Activated T-helper 9 cell treated with anti-CD3 and anti-CD28 coated beads, Interleukin-2, amount 50 U/mL, for 16 hours (primary cell): ENCODE data around the gene DCLRE1C.
"Not testable (repeated sequence)": the region's sequence is repeated elsewhere in the genome, so short reads cannot be mapped to it uniquely, and the experiment has no call there.

Source experiments
- DNase-seq: peaks from one replicate; pipeline ENCODE4 v3.0.0-alpha.2; 2020; ENCODE audit warnings: low read depth

The DCLRE1C gene

DNA sequence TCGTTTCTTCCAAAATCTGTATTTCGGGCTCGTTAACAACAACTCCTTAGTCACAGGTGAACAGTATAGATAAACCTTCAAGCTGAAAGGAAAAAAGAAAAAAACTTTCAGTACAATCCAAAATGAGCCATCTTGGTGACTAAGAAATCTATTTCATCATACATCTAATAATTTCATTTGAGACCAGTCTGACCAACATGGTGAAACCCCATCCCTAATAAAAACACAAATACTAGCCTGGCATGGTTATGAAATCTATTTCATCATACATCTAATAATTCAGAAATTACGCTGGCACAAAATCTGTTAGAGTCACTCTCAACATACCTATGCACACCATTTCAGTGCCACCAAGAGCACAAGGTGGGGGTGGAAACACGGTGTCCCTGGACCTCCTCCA lies 8.8 kb downstream of the DCLRE1C start:
- DNase-seq = no peak

DNA sequence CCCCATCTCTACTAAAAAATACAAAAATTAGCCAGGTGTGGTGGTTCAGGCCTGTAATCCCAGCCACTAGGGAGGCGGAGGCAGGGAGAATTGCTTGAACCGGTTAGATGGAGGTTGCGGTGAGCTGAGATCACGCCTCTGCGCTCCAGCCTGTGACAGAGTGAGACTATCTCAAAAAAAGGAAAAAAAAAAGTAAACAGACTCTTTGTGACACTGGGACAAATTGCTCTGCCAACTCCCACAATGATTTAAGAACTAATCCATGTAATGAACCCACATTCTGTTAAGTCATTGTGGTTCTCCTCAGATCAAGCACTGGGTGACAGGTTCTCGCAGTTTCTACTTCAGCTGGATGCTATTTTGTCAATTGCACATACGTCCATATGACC lies 11.0 kb downstream of the DCLRE1C start:
- DNase-seq = not testable (repeated sequence)

DNA sequence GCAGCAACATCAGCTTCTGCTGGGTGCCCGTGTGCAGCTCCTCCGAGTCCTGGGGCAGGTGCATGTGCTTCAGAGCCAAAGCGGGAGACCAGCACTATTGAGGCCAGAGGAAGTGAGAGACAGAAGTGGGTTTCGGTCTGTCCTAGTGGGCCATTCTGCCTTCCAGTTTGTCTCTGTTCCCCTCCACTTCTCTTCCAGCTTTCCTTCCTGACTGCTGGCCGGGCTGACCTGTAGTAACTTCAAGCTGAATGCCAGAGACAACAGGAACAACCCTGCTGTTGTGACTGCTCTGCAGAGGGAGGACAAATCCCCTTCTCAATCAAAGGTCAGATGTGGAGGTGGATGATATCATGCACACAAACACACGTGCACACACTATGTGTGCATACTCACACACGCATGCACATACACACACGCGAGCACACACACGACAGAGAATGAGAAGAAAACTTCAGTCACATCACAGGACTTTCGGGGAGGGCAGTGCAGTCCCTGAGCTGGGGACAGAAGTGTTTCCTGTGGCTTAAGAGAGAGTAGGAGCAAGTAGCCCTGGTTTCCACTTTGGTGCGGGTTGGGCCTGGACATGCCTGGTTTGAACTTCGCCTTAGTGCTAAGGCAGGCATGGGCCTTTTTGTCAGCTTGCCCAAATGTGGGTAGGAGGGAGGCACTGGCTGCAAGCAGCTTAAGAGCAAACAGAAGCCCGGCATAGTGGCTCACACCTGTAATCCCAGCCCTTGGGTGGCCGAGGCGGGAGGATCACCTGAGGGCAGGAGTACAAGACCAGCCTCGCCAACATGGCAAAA lies 11.5 kb downstream of the DCLRE1C start:
- not testable (repeated sequence) for DNase-seq

DNA sequence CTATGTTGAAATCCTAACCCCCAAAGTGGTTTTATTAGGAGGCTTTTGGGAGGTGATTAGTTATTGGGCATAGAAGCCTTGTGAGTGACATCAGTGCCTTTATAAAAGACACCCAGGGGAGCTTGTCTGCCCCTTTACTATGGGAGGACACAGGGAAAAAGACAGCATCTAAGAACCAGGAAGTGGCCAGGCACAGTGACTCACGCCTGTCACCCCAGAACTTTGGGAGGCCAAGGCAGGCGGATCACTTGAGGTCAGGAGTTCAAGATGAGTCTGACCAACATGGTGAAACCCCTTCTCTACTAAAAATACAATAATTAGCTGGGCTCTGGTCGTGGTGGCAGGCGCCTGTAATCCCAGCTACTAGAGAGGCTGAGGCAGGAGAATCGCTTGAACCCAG lies 14.9 kb downstream of the DCLRE1C start:
- not testable (repeated sequence) for DNase-seq

DNA sequence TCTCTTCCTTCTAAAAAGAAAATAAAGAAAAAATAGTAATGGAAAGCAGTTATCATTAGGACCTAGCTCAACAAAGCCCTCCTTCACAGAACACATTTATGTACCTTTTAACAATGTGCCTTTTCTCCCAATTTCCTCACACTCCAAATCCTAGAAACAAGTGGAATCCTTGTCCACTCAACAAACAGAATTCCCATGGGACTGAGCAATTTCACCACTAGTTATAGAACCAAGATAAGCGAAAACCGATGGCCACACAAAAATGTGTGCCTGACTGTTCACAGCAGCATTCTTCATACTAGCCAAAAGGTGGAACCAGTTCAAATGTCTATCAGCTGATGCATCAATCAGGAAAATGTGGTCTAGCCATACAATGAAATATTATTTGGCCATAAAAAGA lies 17.3 kb downstream of the DCLRE1C start:
- no peak for DNase-seq

DNA sequence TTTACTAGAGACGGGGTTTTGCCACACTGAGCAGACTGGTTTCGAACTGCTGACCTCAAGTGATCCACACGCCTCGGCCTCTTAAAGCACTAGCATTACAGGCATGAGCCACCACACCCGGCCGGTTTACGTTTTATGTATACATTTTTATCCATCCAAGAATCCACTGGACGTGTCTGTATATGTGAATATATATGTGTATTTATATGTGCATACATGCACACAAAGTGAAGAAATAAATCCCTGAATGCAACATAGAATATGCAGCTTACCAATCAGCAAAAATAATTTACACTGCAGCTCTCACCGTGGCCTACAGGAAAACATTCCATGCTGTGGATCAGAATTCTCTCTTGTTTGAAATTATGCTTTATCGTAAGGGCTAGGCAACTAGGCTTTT lies 23.3 kb downstream of the DCLRE1C start:
- no peak for DNase-seq

DNA sequence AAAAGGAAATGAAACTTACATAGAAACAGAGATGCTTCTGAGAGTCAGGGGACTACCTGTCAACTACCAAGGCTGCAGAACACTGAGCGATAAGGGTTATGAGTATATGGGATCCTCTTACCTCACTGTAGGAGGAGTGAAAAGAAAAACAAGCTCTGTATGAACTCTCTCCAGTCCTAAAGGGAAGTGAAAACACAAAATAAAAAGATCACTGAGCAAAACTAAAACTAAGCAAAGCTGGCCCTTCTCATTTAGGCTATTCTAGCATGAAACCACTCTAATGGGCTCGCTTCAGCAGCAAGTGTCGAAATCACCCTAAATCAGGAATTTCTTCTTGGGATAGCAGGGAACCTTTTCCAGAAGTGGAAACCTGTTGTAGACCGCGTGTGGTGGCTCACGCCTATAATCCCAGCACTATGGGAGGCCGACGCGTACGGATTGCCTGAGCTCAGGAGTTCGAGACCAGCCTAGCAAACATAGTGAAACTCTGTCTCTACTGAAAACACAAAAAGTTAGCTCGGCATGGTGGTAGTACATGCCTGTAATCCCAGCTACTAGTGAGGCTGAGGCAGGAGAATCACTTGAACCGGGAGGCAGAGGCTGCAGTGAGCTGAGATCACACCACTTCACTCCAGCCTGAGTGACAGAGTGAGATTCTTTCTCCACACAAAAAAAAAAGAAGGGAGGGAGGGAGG lies 27.0 kb downstream of the DCLRE1C start:
- DNase-seq = no peak

DNA sequence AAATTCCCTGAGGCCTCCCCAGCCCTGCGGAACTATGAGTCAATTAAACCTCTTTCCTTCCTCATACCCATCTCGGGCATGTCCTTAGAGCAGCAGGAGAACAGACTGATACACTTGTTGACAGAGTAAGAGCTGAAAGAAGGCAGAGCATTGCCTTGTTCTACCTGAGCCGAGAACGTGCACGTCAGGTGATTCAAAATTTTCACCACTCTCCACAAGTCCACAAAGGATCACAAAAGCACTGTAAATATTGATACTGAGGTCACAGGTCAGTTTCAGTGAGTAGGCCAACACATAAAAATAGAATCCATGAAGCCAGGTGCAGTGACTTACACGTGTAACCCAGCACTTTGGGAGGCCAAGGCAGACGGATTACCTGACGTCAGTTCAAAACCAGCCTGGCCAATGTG lies 27.8 kb downstream of the DCLRE1C start:
- no peak for DNase-seq

DNA sequence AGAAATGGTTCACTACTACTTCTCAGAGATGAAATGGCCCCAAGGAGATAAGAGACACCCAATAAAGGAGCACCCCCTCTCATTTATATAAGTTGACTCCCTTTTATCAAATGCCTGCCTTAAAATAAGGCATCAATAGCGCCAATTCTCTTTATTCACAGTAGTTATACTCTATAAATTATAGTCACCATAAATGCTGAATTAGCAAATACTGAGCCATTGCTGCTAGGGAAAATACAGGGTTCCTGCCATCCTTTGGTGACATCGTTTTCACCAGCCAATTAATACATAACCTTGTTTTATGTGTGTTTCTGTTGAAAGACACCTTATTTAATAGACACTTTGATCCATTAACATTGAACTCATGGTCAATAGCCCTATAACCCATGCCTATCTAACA lies 28.6 kb downstream of the DCLRE1C start:
- DNase-seq = no peak

DNA sequence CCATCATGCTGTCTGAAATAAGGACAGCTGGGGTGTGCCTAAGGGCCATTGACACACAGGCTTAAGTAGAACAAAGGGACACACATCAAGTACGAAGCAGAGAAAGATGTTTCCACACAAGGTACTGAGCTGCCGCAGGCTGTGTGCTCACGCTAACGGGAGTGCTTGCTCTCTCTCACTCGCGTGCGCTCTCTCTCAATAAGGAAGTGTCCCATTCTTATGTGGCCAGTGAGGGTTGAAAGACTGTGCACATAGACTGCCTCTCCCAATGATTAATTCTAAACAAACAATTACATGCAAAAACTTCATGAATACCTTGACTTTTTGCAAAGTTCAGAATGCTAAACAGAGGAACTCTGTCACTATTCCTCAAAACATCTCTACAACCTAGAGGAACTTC lies 29.9 kb downstream of the DCLRE1C start:
- DNase-seq = no peak

DNA sequence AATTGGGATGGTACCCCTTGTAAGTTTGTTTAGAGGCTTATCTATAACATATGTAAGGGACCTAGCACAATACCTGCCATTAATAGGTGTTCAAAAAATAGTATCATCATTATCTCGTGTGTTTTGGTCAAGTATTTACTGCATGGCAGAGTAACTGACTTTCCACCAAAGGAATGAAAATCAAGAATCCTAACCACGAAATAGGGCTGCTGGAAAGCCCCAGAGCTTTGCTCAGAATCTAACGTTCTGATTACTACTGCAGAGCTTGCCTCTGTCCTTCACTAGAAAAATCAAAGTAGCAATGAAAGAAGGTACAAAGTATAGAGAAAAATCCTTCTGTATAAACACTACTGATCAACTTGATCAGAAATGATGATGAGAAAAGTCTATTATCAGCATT lies 34.9 kb downstream of the DCLRE1C start:
- DNase-seq = no peak

DNA sequence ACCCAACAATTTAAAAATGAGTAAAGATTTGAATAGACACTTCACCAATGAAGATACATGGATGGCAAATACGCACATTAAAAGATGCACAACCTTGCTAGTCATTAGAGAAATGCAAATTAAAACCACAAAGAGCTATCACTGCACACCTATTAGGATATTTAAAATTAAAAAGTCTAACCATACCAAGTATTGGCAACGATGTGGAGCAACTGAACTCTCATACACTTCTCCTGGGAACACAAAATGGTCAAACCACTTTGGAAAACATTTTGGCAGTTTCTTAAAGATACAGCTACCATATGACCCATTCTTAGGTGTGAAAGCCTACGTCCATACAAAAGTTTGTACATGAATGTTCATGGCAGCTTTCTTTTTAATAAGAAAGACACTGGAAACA lies 36.1 kb downstream of the DCLRE1C start:
- no peak for DNase-seq

DNA sequence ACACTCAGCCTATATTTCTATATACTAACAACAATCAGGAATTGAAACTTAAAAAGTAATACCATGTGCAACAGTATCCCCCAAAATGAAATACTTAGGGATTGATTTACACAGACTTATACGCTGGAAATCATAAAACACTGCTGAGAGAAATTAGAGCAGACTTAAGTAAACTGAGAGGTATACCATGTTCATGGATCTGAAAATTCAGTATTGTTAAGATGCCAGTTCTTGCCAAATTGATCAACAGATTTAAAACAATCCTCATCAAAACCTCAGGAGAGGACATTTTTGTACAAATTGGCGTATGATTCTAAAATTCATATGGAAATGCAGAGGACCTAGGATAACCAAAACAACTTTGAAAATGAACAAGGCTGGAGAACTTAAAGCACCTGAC lies 37.3 kb downstream of the DCLRE1C start:
- no peak for DNase-seq

DNA sequence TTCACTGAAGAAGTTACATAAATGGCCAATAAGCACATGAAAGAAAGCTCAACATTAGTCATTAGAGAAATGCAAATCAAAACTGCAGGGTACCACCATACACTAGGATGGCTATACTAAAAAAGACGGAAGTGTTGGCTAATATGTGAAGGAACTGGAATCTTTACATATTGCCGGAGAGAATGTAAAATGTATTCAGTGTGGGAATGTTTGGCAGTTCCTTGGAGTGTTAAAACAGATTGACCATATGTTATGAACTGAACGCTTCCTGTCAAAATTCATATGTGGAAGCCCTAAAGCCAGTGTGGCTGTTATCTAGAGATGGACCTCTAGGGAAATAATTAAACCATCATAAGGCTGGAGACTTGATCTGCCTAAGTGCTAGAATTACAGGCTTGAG lies 42.1 kb downstream of the DCLRE1C start:
- DNase-seq = no peak

DNA sequence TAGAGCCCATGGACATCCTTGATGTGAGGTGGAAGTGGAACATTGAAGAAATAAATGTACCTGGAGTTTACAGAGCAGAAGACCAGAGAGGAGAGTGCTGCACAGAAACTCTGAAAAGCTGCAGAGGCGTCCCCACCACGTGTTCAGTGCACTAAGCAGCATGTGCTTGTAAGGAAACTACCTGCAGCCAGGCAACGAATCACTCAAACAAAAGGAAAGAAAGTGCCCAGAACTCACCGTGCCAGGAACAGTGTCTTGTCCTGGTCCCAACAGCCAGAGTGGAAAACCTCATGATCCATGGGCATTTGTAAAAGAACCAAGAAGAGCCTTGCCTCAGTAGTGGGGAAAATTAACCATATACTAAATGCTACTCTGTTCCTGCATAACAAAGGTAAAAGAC lies 42.9 kb downstream of the DCLRE1C start:
- no peak for DNase-seq

DNA sequence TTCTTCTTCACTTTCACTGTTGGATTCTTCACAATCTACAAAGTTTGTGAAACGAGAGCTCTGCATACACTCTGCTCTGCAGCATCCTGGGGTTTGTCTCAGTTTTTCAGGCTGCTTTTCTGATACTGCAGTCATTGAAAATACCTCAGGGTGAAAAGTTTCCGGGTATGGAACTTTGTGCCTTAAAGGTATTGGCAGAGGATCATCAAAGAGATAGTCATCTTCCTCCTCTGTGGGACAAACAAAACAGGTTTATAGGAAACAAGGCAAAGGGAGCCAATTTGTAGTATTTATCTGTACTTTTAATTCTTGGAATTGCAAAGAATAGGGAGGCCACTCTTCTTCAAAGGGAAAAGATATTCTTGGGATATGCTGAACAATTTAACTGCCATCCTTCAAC lies 44.8 kb downstream of the DCLRE1C start:
- no peak for DNase-seq

DNA sequence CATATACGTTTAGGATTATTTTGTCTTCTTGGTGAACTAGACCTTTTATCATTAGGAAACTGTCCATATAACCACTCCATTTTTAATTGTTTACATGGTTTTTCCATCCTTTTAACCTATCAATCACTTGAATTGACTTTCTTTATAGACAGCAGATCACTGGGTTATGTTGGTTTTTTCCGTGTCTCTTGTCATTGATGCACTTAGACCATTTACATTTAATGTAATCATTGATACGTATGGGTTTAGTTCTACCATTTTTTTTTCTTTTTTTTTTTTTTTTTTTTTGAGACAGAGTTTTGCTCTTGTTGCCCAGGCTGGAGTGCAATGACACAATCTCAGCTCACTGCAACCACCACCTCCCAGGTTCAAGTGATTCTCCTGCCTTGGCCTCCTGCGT lies 46.3 kb downstream of the DCLRE1C start:
- DNase-seq = not testable (repeated sequence)

DNA sequence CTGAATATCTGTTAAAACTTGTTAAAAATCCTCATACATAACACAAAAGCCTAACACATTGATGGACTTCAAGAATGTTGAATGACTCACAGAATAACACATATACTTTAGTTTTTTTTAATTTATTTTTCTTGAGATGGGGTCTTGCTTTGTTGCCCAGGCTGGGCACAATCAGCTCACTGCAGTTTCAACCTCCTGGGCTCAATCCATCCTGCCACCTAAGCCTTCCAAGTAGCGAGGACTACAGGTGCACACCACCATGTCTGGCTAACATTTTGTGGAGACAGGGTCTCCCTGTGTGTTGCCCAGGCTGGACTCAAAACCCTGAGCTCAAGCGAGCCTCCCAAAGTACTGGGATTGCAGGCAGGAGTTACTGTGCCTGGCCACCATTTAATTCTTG lies 47.1 kb downstream of the DCLRE1C start:
- no peak for DNase-seq

DNA sequence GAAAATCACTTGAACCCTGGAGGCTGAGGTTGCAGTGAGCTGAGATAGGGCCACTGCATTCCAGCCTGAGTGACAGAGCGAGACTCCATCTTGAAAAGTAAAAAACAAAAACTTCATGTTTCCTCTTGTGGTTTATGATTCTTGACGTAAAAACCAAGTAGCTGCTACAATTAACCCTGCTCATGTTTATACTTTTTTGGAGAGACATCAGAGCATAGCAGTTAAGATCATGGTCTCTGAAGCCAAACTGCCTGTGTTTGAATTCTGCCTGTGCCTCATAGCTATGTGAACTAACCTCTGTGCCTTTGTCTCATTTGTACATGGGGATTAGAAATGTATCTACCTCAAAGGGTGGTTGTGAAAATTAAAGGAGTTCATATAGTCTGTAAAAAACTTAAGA lies 48.0 kb downstream of the DCLRE1C start:
- DNase-seq = no peak

DNA sequence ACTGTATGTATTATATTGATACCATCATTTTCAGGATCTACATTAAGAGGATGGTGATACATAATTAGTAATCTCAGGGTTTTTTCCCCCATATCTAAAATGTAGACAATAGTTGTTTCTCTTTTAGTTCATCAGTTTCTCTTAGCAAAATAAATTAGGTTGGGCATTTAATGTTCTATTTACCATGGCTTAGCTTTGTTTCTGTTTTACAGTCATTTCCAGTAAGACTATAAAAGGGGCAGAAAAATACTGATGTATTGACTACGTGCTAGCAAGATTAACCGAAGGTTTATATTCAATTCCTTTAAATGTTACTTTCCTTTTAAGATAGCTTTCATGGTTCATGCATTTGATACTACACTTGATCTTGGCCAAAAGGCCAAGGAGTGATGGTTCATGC lies 49.0 kb downstream of the DCLRE1C start:
- no peak for DNase-seq

DNA sequence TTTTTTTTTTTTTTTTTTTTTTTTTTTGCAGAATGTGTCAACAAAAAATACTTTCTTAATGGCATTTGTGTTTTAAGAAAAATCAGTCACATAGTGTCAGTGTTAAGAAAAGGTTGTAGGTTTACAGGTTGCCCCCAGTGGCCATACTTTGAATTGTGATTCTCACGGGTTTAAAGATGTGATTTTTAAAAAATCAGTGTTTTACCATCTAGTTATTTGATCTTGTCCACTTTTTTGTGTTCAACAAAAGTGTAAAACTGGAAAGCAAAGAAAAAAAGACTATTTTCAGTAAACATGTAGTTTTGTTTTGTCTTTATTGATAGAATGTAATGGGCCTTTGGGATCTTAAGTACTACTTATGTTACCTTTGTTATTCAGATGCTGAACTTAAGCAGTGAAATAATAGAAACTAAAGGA lies 49.6 kb downstream of the DCLRE1C start:
- DNase-seq = no peak

DNA sequence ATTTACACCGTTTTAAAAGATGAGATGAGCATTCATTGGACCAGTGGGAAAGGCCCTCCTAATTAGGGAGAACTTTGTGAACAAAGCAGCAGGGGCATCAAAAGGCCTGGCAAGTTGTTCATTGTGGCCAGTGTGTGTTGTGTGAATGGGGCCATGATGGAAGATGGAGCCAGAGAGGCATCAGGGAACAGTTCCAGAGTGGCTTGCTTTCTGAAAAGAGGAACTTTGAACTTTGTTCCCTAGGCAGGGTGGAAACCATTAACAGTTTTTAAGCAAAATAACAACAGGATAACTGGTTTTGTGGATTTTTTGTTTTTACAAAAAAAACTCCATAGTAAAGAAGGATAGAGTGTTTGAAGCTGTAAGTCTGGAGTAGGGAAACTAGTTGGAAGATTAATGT lies 62.7 kb downstream of the DCLRE1C start:
- no peak for DNase-seq

DNA sequence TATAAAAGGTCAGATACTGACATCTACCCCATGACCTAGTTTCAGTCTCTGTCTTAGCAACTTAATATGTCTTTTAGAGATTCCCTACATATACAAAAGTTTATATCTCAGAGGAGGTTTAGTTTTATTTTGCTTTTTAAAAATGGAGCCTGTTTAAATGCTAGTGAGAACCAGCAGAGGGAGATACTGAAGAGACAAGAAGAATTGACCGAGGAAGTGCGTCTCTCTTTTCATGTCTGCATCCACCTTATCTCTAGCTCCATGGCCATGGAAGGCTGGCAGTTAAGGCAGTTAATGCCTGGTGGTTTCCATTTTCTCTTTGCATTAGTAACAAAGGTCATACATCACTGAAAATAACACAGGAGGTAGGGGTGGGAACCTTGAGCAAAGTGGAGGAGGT lies 64.6 kb downstream of the DCLRE1C start:
- DNase-seq = no peak

DNA sequence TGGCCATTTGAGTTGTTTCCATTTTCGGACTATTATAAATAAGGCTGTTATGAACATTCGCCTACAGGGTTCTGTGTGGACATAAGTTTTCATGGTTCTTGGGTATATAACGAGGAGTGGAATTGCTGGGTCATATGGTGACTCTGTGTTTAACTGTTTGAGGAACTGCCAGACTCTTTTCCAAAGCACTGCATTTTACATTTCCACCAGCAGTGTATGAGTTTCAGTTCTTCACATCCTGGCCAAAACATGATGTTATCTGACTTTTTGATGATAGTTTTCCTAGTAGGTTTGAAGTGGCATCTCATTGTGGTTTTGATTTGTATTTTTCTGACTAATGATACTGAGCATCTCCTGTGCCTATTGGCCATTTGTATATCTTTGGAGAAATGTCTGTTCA lies 69.8 kb downstream of the DCLRE1C start:
- DNase-seq = no peak
